Measurements from ENCODE around the gene FAHD1.
A peak's percentile ranks its signal among the peaks of the same experiment; 100 is the strongest.

Gene FAHD1

DNA sequence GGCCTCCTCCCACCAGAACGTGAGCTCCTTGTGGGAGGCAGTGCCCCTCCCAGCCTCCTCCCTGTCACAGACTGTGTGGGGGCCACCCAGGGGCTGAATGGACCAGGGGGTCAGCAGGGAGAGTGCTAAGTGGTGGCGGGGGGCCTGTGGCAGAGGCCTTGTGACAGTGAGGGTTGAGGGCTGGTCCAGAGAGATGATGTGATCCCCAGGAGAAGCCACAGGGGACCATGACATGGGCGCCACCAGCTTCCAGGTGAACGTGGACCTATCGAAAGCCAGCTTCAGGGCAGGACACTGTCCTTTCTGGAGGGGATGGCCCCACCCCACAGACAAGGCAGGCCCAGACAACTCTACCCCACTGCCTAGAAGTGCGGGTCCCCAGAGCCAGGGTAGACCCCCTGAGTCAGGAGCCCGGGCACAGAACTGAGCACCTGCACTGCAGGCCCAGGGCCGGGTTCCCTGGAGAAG lies 47.7 kb upstream of the FAHD1 start:
- TF ChIP-seq, protein P1, sequence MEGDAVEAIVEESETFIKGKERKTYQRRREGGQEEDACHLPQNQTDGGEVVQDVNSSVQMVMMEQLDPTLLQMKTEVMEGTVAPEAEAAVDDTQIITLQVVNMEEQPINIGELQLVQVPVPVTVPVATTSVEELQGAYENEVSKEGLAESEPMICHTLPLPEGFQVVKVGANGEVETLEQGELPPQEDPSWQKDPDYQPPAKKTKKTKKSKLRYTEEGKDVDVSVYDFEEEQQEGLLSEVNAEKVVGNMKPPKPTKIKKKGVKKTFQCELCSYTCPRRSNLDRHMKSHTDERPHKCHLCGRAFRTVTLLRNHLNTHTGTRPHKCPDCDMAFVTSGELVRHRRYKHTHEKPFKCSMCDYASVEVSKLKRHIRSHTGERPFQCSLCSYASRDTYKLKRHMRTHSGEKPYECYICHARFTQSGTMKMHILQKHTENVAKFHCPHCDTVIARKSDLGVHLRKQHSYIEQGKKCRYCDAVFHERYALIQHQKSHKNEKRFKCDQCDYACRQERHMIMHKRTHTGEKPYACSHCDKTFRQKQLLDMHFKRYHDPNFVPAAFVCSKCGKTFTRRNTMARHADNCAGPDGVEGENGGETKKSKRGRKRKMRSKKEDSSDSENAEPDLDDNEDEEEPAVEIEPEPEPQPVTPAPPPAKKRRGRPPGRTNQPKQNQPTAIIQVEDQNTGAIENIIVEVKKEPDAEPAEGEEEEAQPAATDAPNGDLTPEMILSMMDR (conservative IDR thresholded peaks at IDR 0.05; ENCODE audit: low read depth, low read length), result no peak
- Histone ChIP-seq H3K27ac (no peak overlapping the region), H3K36me3 (ENCODE audit: insufficient read depth) (no peaks in the 10 kb centered on the region), H4K20me1 (ENCODE audit: insufficient read depth) (no peaks in the 10 kb centered on the region), H2AFZ (ENCODE audit: low read depth) (no peak overlapping the region), H3K4me3 (IDR thresholded peaks at IDR 0.05; ENCODE audit: insufficient read depth, low read depth, low read length) (no peak overlapping the region), H3K4me2 (no peak overlapping the region), H3K4me1 (ENCODE audit: low read depth, poor library complexity, severe bottlenecking) (peaks cover 22% of the 10 kb centered on the region), H3K9ac (no peak overlapping the region), H3K79me2 (ENCODE audit: insufficient read depth, low read depth) (peaks cover 34% of the 10 kb centered on the region), H3K27me3 (ENCODE audit: insufficient read depth, low read depth) (no peaks in the 10 kb centered on the region)

DNA sequence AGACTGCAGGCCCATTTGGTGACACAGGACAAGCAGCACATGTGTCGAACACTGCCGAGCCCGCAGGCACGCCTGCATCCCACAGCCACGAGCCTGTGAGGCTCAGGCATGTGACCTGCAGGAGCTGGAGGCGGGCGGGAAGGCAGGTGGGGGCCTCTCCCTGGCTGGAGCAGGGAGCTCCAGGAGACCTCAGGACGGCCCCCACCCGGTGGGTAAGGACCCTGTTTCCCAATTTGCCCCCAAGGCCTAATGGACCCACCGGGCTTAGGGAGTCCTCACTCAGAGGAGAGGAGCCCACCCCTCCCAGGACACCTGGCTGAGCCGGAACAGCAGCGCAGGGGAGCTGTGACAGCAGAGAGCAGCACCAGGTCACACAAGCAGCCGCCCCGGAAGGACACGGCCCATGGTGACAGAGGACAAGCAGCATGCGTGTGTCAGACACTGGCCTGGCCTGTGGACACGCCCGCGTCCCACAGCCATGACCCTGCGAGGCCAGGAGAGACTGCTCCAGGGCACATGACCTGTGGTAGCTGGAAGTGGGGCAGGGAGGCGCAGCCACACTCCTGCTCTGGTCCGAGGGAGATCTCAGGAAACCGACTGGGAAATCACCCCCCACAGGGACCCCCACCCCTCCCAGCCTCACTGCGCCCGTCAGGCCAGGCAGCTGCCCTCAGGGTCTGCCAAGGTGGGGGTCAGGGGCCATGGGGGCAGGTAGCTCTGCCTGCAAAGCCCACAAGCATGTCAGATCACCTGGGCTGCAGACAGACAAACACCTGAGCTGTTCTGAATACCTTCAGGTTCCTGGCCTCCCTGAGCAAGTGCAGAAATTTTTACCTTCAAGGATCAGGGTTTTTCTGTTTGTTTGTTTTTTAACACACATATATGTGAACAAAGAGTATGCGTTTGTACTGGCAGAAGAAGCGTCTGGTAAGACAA lies 47.0 kb upstream of the FAHD1 start:
- Histone ChIP-seq H3K4me2 (no peak overlapping the region), H4K20me1 (ENCODE audit: insufficient read depth) (no peaks in the 10 kb centered on the region), H3K4me1 (ENCODE audit: low read depth, poor library complexity, severe bottlenecking) (peaks cover 16% of the 10 kb centered on the region), H3K27me3 (ENCODE audit: insufficient read depth, low read depth) (no peaks in the 10 kb centered on the region), H3K9ac (no peak overlapping the region), H3K27ac (no peak overlapping the region), H3K4me3 (IDR thresholded peaks at IDR 0.05; ENCODE audit: insufficient read depth, low read depth, low read length) (no peak overlapping the region), H3K36me3 (ENCODE audit: insufficient read depth) (no peaks in the 10 kb centered on the region), H2AFZ (ENCODE audit: low read depth) (no peak overlapping the region), H3K79me2 (ENCODE audit: insufficient read depth, low read depth) (peaks cover 34% of the 10 kb centered on the region)
- TF ChIP-seq, protein P1 (conservative IDR thresholded peaks at IDR 0.05; ENCODE audit: low read depth, low read length), result no peak

- Histone ChIP-seq H3K4me3 (IDR thresholded peaks at IDR 0.05; ENCODE audit: insufficient read depth, low read depth, low read length) (no peak overlapping the region), H2AFZ (ENCODE audit: low read depth) (no peak overlapping the region), H3K4me1 (ENCODE audit: low read depth, poor library complexity, severe bottlenecking) (peaks cover 14% of the 10 kb centered on the region), H3K36me3 (ENCODE audit: insufficient read depth) (no peaks in the 10 kb centered on the region), H4K20me1 (ENCODE audit: insufficient read depth) (no peaks in the 10 kb centered on the region), H3K27ac (no peak overlapping the region), H3K79me2 (ENCODE audit: insufficient read depth, low read depth) (peaks cover 36% of the 10 kb centered on the region), H3K4me2 (peak overlapping the region; percentile 66; the same call in 1 of the 2 replicates), H3K27me3 (ENCODE audit: insufficient read depth, low read depth) (no peaks in the 10 kb centered on the region), H3K9ac (no peak overlapping the region)
- TF ChIP-seq, protein P1 (conservative IDR thresholded peaks at IDR 0.05; ENCODE audit: low read depth, low read length), result no peak
Measured at GRCh38 chr16:1780677-1781072, 46.3 kb upstream of the FAHD1 start.

GRCh38 chr16:1781254-1781653 lies 45.8 kb upstream of the FAHD1 start:
- no peak overlapping the region for H3K4me3 ChIP-seq (IDR thresholded peaks at IDR 0.05; ENCODE audit: insufficient read depth, low read depth, low read length)
- H3K79me2 ChIP-seq (ENCODE audit: insufficient read depth, low read depth), result peaks cover 42% of the 10 kb centered on the region
- H3K9ac ChIP-seq, result no peak overlapping the region; the same call in 1 of the 2 replicates
- H3K27ac ChIP-seq, result no peak overlapping the region
- H3K27me3 ChIP-seq (ENCODE audit: insufficient read depth, low read depth), result no peaks in the 10 kb centered on the region
- H3K4me1 ChIP-seq (ENCODE audit: low read depth, poor library complexity, severe bottlenecking), result peaks cover 14% of the 10 kb centered on the region
- TF ChIP-seq, protein P1 (conservative IDR thresholded peaks at IDR 0.05; ENCODE audit: low read depth, low read length), result no peak
- H2AFZ ChIP-seq (ENCODE audit: low read depth), result no peak overlapping the region
- peak overlapping the region; percentile 66 for H3K4me2 ChIP-seq
- H4K20me1 ChIP-seq (ENCODE audit: insufficient read depth), result no peaks in the 10 kb centered on the region
- H3K36me3 ChIP-seq (ENCODE audit: insufficient read depth), result no peaks in the 10 kb centered on the region

Measured in KMS-11 (cell line).